Glutamatergic neuron (in vitro differentiated cells): ENCODE measurements around the gene SMIM21. TPM values are rescaled to one million over a fixed set of nuclear protein-coding genes. Genes with fewer than 3 reads are reported as not detected.

Experiments used
- DNase-seq: peaks from one replicate; pipeline ENCODE4 v3.0.0; 2022
- H3K27ac Mint-ChIP-seq: one replicate; pipeline ENCODE4 v1.8.0; 2020; ENCODE audit warnings: mild to moderate bottlenecking, mixed read lengths, inconsistent platforms; ENCODE audit not compliant: unreplicated experiment
- H3K27me3 Mint-ChIP-seq: one replicate; pipeline ENCODE4 v1.8.0; 2020; ENCODE audit warnings: mild to moderate bottlenecking, moderate library complexity, mixed read lengths, inconsistent platforms; ENCODE audit not compliant: unreplicated experiment
- H3K36me3 Mint-ChIP-seq: one replicate; pipeline ENCODE4 v1.8.0; 2020; ENCODE audit warnings: mild to moderate bottlenecking, mixed read lengths, inconsistent platforms; ENCODE audit not compliant: unreplicated experiment
- H3K4me1 Mint-ChIP-seq: one replicate; pipeline ENCODE4 v1.8.0; 2020; ENCODE audit warnings: mild to moderate bottlenecking, low read depth, mixed read lengths, inconsistent platforms; ENCODE audit not compliant: unreplicated experiment
- H3K4me3 Mint-ChIP-seq: one replicate; pipeline ENCODE4 v1.8.0; 2020; ENCODE audit warnings: mild to moderate bottlenecking, mixed read lengths, inconsistent platforms; ENCODE audit not compliant: unreplicated experiment
- H3K9me3 Mint-ChIP-seq: one replicate; pipeline ENCODE4 v1.8.0; 2020; ENCODE audit warnings: mild to moderate bottlenecking, moderate library complexity, mixed read lengths, inconsistent platforms; ENCODE audit not compliant: unreplicated experiment
- CTCF ChIP-seq: fragments of 200-600 bp; sonication (generic); IDR thresholded peaks from one replicate; pipeline ENCODE4 v1.5.0; 2021; ENCODE audit not compliant: partially characterized antibody, unreplicated experiment
- total RNA-seq: library from RNA; stranded (reverse); fragmentation: NEBNext Ultra II Directional; extraction: Animal tissue kit (Norgen Biotek cat#: 25700); gene quantifications from one replicate; pipeline ENCODE4 v1.2.1, GENCODE V29; 2021; ENCODE audit not compliant: unreplicated experiment

SMIM21 gene
- total RNA-seq, 1 donor from 2014 or later = not detected

DNA sequence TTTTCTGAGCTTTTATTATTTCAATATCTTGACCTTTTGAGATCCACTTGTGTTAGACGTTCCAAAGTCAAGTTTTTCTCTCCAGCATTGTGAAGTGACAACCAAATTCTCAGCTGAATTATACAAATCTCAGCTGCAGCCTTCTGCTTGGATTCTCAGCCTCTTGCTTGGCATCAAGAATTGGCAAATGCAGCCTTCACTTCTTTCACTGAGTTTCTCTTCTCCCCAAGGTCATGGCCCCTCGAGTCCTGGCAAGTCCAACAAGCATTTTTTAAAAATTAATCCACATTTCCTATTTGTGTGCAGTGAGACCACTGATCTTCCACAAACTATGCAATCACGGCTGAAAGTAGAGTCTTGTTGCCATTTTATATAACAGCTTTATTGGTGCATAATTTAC lies 23.4 kb upstream of the SMIM21 start:
- no peak overlapping the region for H3K4me3 Mint-ChIP-seq
- no peak for DNase-seq
- peaks cover 1% of the 10 kb centered on the region for H3K9me3 Mint-ChIP-seq
- H3K27me3 Mint-ChIP-seq = peaks cover 5% of the 10 kb centered on the region
- TF ChIP-seq CTCF = no peak
- no peaks in the 10 kb centered on the region for H3K4me1 Mint-ChIP-seq
- H3K36me3 Mint-ChIP-seq = no peaks in the 10 kb centered on the region
- H3K27ac Mint-ChIP-seq = no peak overlapping the region

DNA sequence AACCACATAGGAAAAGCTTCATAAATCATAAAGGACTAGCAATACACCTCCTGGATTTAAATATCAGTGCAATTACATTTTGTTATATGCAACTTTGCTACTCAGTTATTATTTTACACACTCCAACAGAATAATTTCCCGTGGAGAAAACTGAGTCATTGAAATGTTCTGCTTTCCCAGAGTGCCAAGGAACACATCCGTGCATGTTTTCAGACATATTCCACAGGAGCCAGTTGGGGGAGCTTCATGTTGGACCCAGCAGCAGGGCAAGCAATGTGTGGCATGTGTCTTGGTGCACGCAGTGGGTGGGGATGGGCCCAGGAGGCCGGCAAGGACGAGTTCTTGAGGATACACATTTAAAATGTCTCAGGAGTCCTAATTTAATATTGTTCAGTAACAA lies 14.4 kb upstream of the SMIM21 start:
- Mint-ChIP-seq H3K4me1 (peaks cover 21% of the 10 kb centered on the region), H3K4me3 (no peak overlapping the region), H3K9me3 (no peaks in the 10 kb centered on the region), H3K36me3 (no peaks in the 10 kb centered on the region), H3K27ac (no peak overlapping the region), H3K27me3 (peaks cover 2% of the 10 kb centered on the region)
- TF ChIP-seq CTCF = no peak
- DNase-seq = no peak

- no peaks in the 10 kb centered on the region for H3K9me3 Mint-ChIP-seq
- H3K27me3 Mint-ChIP-seq = peaks cover 2% of the 10 kb centered on the region
- no peak for TF ChIP-seq CTCF
- no peaks in the 10 kb centered on the region for H3K36me3 Mint-ChIP-seq
- H3K4me3 Mint-ChIP-seq = no peak overlapping the region
- H3K4me1 Mint-ChIP-seq = peaks cover 21% of the 10 kb centered on the region
- DNase-seq = no peak
- no peak overlapping the region for H3K27ac Mint-ChIP-seq
Observed at GRCh38 chr18:75439348-75439747, 11.8 kb upstream of the SMIM21 start.

DNA sequence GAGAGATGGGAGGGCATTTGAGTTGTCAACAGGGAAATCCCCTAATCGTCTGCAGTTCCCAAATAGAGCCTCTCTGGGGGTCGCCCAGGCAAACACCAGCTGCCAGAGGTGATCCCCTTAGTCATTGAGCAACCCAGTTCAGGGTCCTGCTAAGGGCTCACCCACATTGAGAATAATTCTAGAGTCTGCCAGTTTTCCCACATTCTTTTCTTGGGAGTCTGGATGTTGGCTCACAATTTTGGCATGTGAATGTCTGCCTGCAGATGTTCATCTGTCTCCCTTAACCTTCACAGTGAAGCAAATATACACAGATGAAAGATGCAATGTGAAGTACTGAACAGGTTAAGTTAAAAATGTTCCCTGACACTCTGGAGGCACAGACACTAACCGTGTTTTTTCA lies 11.4 kb upstream of the SMIM21 start:
- H3K9me3 Mint-ChIP-seq = no peaks in the 10 kb centered on the region
- no peak for DNase-seq
- H3K36me3 Mint-ChIP-seq = no peaks in the 10 kb centered on the region
- H3K4me1 Mint-ChIP-seq = peaks cover 21% of the 10 kb centered on the region
- H3K27ac Mint-ChIP-seq = no peak overlapping the region
- TF ChIP-seq CTCF = no peak
- H3K27me3 Mint-ChIP-seq = peaks cover 2% of the 10 kb centered on the region
- H3K4me3 Mint-ChIP-seq = no peak overlapping the region

DNA sequence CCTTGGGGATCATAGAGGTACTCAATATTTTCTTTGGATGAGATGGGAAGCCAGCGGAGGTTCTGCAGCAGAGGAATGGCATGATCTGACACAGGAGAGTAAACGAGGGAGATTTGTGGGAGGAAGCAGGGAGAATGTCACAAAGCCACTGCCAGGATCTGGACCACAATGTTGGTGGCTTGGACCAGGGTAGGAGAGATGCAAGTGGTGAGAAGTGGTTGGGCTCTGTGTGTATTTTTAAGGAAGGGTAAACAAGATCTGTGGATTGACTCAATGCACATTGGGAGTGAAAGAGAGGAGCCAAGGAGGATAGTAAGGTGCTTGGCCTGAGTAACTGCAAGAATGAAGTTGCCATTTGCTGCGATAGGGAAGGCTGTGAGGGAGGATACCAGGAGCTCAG lies 10.5 kb upstream of the SMIM21 start:
- Mint-ChIP-seq H3K27ac (no peak overlapping the region), H3K9me3 (no peaks in the 10 kb centered on the region), H3K4me1 (peaks cover 21% of the 10 kb centered on the region), H3K27me3 (peaks cover 3% of the 10 kb centered on the region), H3K4me3 (no peak overlapping the region), H3K36me3 (no peaks in the 10 kb centered on the region)
- TF ChIP-seq CTCF = no peak
- no peak for DNase-seq
